Lung (tissue), 12 donors: ENCODE data around the gene CSMD2. TPM values are rescaled to one million over a fixed set of nuclear protein-coding genes. Genes with fewer than 3 reads are reported as not detected.

Experiments used
- ATAC-seq: fragments of 200-7000 bp; cut with Tn5 transposase; one replicate; pipeline ENCODE4 v1.9.1; 2020; ENCODE audit warnings: moderate number of reproducible peaks; ENCODE audit not compliant: insufficient read depth, low FRiP score
- DNase-seq, 3 donors: peaks; one replicate each; pipeline ENCODE4 v3.0.0-alpha.2; 2013 to 2017
- H3K27ac ChIP-seq, 2 donors: one replicate each; pipeline ENCODE4 v1.5.1; 2013; ENCODE audit warnings: mild to moderate bottlenecking in 2 of 2, moderate library complexity in 2 of 2, control low read depth in 1 of 2, inconsistent platforms in 1 of 2, low read depth in 1 of 2, low read length in 1 of 2
- H3K27me3 ChIP-seq, 3 donors: one replicate each; pipeline ENCODE4 v1.5.1; 2013; ENCODE audit warnings: low read length in 2 of 3; ENCODE audit not compliant: control insufficient read depth in 3 of 3, insufficient read depth in 3 of 3
- H3K36me3 ChIP-seq, 4 donors: one replicate each; pipeline ENCODE4 v1.5.1; 2013; ENCODE audit warnings: low read length in 4 of 4, mild to moderate bottlenecking in 1 of 4, moderate library complexity in 1 of 4; ENCODE audit not compliant: control insufficient read depth in 4 of 4, insufficient read depth in 4 of 4
- H3K4me1 ChIP-seq, 5 donors: one replicate each; pipeline ENCODE4 v1.5.1; 2013; ENCODE audit warnings: low read length in 5 of 5, mild to moderate bottlenecking in 2 of 5, moderate library complexity in 1 of 5; ENCODE audit not compliant: control insufficient read depth in 5 of 5, insufficient read depth in 5 of 5
- H3K4me3 ChIP-seq: one replicate; pipeline ENCODE4 v1.5.1; 2013; ENCODE audit warnings: mild to moderate bottlenecking, control low read depth, moderate library complexity
- H3K9ac ChIP-seq, 2 donors: one replicate each; pipeline ENCODE4 v1.5.1; 2013; ENCODE audit warnings: low read length in 2 of 2, control low read depth in 1 of 2; ENCODE audit not compliant: insufficient read depth in 1 of 2
- H3K9me3 ChIP-seq, 4 donors: one replicate each; pipeline ENCODE4 v1.5.1; 2013; ENCODE audit warnings: low read length in 3 of 4, mild to moderate bottlenecking in 1 of 4, moderate library complexity in 1 of 4; ENCODE audit not compliant: control insufficient read depth in 4 of 4, insufficient read depth in 3 of 4
- CTCF ChIP-seq: IDR thresholded peaks from 2 replicates; pipeline ENCODE4 v1.5.1; 2012; ENCODE audit warnings: mild to moderate bottlenecking; ENCODE audit errors: control extremely low read depth, extremely low read depth
- WGBS, 2 donors: extraction: QIAGEN DNeasy Blood & Tissue Kit; methylation state at CpG; one replicate each; pipeline ENCODE4 v1.1.7; 2013; 5-methylcytosine and 5-hydroxymethylcytosine counted together
- polyA plus RNA-seq, 2 donors: library from polyadenylated mRNA; stranded (reverse); fragments of 200-250 nt; gene quantifications; one replicate each; pipeline ENCODE4 v1.2.1, GENCODE V29; 2013
- total RNA-seq, 2 donors: library from RNA; depleted of rRNA in 1 of 2; stranded (reverse); fragments of >200 nt in 1 of 2; gene quantifications; one replicate each; pipeline ENCODE4 v1.2.1, GENCODE V29; 2014 to 2021
- donor health status: control.
- donor health status: control.
- donor health status: Bipolar disorder and iron deficiency.
- donor health status: healthy.
- donor health status: DM: yes; HTN: yes; CAD: no.

CSMD2 gene
- total and polyA plus RNA-seq, 4 donors, result 0.11 to 1.2 (median 0.39) TPM

- Histone ChIP-seq H3K9me3 (no peaks in the 10 kb centered on the region), H3K27ac (no peak overlapping the region), H3K27me3 (peaks cover 0 to 14% (median 4%) of the 10 kb centered on the region in 3 donors), H3K36me3 (no peaks in the 10 kb centered on the region), H3K4me3 (no peak overlapping the region), H3K4me1 (no peaks in the 10 kb centered on the region), H3K9ac (no peak overlapping the region)
- ATAC-seq (no peak), DNase-seq (no peak)
- no peak for TF ChIP-seq CTCF
- 94 to 95% methylated on average over 25 of the region's 25 CpGs for WGBS, 2 donors
These were observed 540.6 kb downstream of the CSMD2 start for GRCh38 chr1:33624261-33624990.

DNA sequence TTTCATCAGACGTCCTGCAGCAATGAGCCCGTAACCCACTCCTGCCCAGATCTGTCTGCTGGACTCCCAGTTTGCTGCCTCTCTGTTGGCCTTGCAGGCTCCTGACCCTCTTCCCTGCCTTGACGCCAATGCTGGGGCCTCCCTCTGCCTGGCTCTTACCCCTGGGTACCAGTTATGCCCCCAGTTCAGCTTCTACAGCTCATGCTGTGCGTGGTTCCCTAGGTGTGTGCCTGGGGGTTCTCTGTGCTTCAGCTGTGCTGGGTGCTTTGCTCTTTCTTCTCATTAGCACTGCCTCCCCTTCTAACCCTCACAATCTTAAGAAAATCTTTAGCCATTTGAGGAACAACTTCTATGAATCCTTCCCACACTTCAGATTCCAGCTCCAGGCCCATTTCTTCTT lies 541.2 kb downstream of the CSMD2 start:
- Histone ChIP-seq H3K36me3 (no peaks in the 10 kb centered on the region), H3K9me3 (no peaks in the 10 kb centered on the region), H3K9ac (no peak overlapping the region), H3K4me3 (no peak overlapping the region), H3K27me3 (peaks cover 0 to 12% (median 0%) of the 10 kb centered on the region in 3 donors), H3K27ac (no peak overlapping the region), H3K4me1 (no peaks in the 10 kb centered on the region)
- whole genome bisulfite sequencing, 2 donors, result 75 to 83% methylated on average over 4 of the region's 4 CpGs
- DNase-seq (no peak), ATAC-seq (no peak)
- TF ChIP-seq CTCF, result no peak

DNA sequence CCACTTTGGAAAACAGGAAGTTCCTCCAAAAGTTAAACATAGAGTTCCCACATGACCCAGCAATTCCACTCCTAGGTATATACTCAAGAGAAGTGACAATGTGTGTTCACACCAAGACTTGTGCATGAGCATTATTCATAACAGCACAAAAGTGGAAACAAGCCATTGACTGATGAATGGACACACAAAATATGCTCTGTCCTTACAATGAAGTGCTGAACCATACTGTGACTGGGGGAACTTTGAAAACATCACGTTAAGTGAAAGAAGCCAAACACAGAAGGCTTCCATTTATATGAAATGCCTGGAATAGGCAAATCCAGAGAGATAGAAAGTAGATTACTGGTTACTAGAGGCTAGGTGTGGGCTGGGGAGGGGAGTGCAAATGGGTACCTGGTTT lies 542.3 kb downstream of the CSMD2 start:
- Histone ChIP-seq H3K9ac (no peak overlapping the region), H3K9me3 (no peaks in the 10 kb centered on the region), H3K36me3 (no peaks in the 10 kb centered on the region), H3K27ac (no peak overlapping the region), H3K4me1 (no peaks in the 10 kb centered on the region), H3K27me3 (peaks cover 0 to 6% (median 0%) of the 10 kb centered on the region in 3 donors), H3K4me3 (no peak overlapping the region)
- no peak for DNase-seq
- no peak for TF ChIP-seq CTCF
- ATAC-seq, result no peak
- WGBS, 2 donors, result 87 to 97% methylated on average over 1 of the region's 1 CpG

GRCh38 chr1:33618636-33619035 lies 546.4 kb downstream of the CSMD2 start:
- no peaks in the 10 kb centered on the region for H3K4me1 ChIP-seq
- no peak overlapping the region for H3K4me3 ChIP-seq
- no peaks in the 10 kb centered on the region for H3K9me3 ChIP-seq
- H3K27me3 ChIP-seq, result peaks cover 0 to 18% (median 5%) of the 10 kb centered on the region in 3 donors
- H3K9ac ChIP-seq, result no peak overlapping the region
- H3K36me3 ChIP-seq, result no peaks in the 10 kb centered on the region
- WGBS, 2 donors, result 85 to 91% methylated on average over 1 of the region's 1 CpG
- no peak for TF ChIP-seq CTCF
- no peak for ATAC-seq
- H3K27ac ChIP-seq, result no peak overlapping the region
- DNase-seq, result no peak
